Right cardiac atrium (tissue), 5 donors: ENCODE data around the gene AKAP3. TPM values are rescaled to one million over a fixed set of nuclear protein-coding genes. Genes with fewer than 3 reads are reported as not detected.

Source experiments
- ATAC-seq, 2 donors: fragments of 200-7000 bp; cut with Tn5 transposase; one replicate each; pipeline versions ENCODE4 v1.8.0 to v1.9.1; 2020; ENCODE audit warnings: moderate library complexity in 2 of 2, mild to moderate bottlenecking in 1 of 2
- DNase-seq, 3 donors: peaks; one replicate each; pipeline ENCODE4 v3.0.0-alpha.2; 2020
- H3K27ac ChIP-seq: one replicate; pipeline ENCODE4 v1.5.1; 2013; ENCODE audit warnings: mild to moderate bottlenecking, low read length, control low read depth, moderate library complexity
- H3K27me3 ChIP-seq: one replicate; pipeline ENCODE4 v1.6.1; 2013; ENCODE audit not compliant: control insufficient read depth, insufficient read depth
- H3K4me1 ChIP-seq: one replicate; pipeline ENCODE4 v1.6.1; 2013; ENCODE audit warnings: low read length; ENCODE audit not compliant: control insufficient read depth, insufficient read depth
- H3K4me3 ChIP-seq: one replicate; pipeline ENCODE4 v1.5.1; 2013; ENCODE audit warnings: low read length, control low read depth
- H3K9me3 ChIP-seq: one replicate; pipeline ENCODE4 v1.6.1; 2013; ENCODE audit warnings: low read length; ENCODE audit not compliant: control insufficient read depth
- WGBS: extraction: QIAGEN DNeasy Blood & Tissue Kit; methylation state at CpG from one replicate; pipeline ENCODE4 v1.1.7; 2013; 5-methylcytosine and 5-hydroxymethylcytosine counted together
- intact Hi-C, 4 donors: fragments of 100-400 bp; cut with DNase I; formaldehyde crosslinking; loops; one replicate each; pipeline versions ENCODE4 v1.11.0 to v1.14.0; 2022 to 2023
- polyA plus RNA-seq: library from polyadenylated mRNA; stranded (reverse); fragments of 200-250 nt; gene quantifications from one replicate; pipeline ENCODE4 v1.2.3, GENCODE V29; 2013
- total RNA-seq, 4 donors: library from RNA; stranded (reverse); fragmentation: NEBNext Ultra II Directional; extraction: Animal tissue kit (Norgen Biotek cat#: 25700); gene quantifications; one replicate each; pipeline ENCODE4 v1.2.1, GENCODE V29; 2021
- donor health status: healthy with polysubstance abuse.
- donor health status: DM: no; HTN: yes; CAD: no.
- donor health status: DM: no; HTN: no; CAD: no.
- donor health status: DM: no; HTN: yes; CAD: no; lungs with severe emphysema.
- donor health status: DM: yes; HTN: yes; CAD: no.

Gene AKAP3
- total and polyA plus RNA-seq, 5 donors = 3.3 to 5.8 (median 4.0) TPM

- Histone ChIP-seq H3K4me3 (no peak overlapping the region), H3K9me3 (no peaks in the 10 kb centered on the region), H3K4me1 (no peaks in the 10 kb centered on the region), H3K27me3 (no peaks in the 10 kb centered on the region), H3K27ac (no peak overlapping the region)
- no peak for ATAC-seq
- WGBS = 86% methylated on average over 1 of the region's 1 CpG
- no peak for DNase-seq
- intact Hi-C loops = no loop called here
Observed at GRCh38 chr12:4645023-4645422, 3.8 kb downstream of the AKAP3 start.

GRCh38 chr12:4643747-4644146 is 5.1 kb downstream of the AKAP3 start:
- DNase-seq (no peak), ATAC-seq (no peak)
- intact Hi-C loops = no loop called here
- 84% methylated on average over 6 of the region's 6 CpGs for WGBS
- Histone ChIP-seq H3K27ac (no peak overlapping the region), H3K9me3 (no peaks in the 10 kb centered on the region), H3K4me3 (no peak overlapping the region), H3K27me3 (no peaks in the 10 kb centered on the region), H3K4me1 (no peaks in the 10 kb centered on the region)

GRCh38 chr12:4630262-4630661 is 18.6 kb downstream of the AKAP3 start:
- H3K27ac ChIP-seq = no peak overlapping the region
- no peak for ATAC-seq
- no peak for DNase-seq
- H3K27me3 ChIP-seq = no peaks in the 10 kb centered on the region
- H3K4me1 ChIP-seq = peaks cover 2% of the 10 kb centered on the region
- H3K4me3 ChIP-seq = no peak overlapping the region
- intact Hi-C loops = no loop called here
- no peaks in the 10 kb centered on the region for H3K9me3 ChIP-seq
- WGBS = 67% methylated on average over 5 of the region's 5 CpGs

- 93% methylated on average over 10 of the region's 10 CpGs for WGBS
- peaks cover 2% of the 10 kb centered on the region for H3K4me1 ChIP-seq
- no peak for DNase-seq
- no peak overlapping the region for H3K4me3 ChIP-seq
- H3K27ac ChIP-seq = no peak overlapping the region
- no peak for ATAC-seq
- H3K9me3 ChIP-seq = no peaks in the 10 kb centered on the region
- no peaks in the 10 kb centered on the region for H3K27me3 ChIP-seq
- intact Hi-C loops = no loop called here
Observed at GRCh38 chr12:4628406-4628805, 20.4 kb downstream of the AKAP3 start.

GRCh38 chr12:4626543-4626942 is 22.3 kb downstream of the AKAP3 start:
- H3K27me3 ChIP-seq = no peaks in the 10 kb centered on the region
- no peak overlapping the region for H3K4me3 ChIP-seq
- 75% methylated on average over 5 of the region's 5 CpGs for WGBS
- intact Hi-C loops = no loop called here
- no peaks in the 10 kb centered on the region for H3K9me3 ChIP-seq
- peaks cover 2% of the 10 kb centered on the region for H3K4me1 ChIP-seq
- DNase-seq (peak in 1 of 3 donors; percentile 14), ATAC-seq (peak; percentile 65 to 69)
- peak overlapping the region; percentile 7 for H3K27ac ChIP-seq

GRCh38 chr12:4621511-4621910 is 27.3 kb downstream of the AKAP3 start:
- no peak overlapping the region for H3K4me3 ChIP-seq
- DNase-seq (no peak), ATAC-seq (no peak)
- WGBS = 89% methylated on average over 3 of the region's 3 CpGs
- no peak overlapping the region for H3K27ac ChIP-seq
- H3K27me3 ChIP-seq = no peaks in the 10 kb centered on the region
- intact Hi-C loops = no loop called here
- no peaks in the 10 kb centered on the region for H3K9me3 ChIP-seq
- H3K4me1 ChIP-seq = peaks cover under 1% of the 10 kb centered on the region

- no peak overlapping the region for H3K27ac ChIP-seq
- ATAC-seq = no peak
- H3K4me1 ChIP-seq = no peaks in the 10 kb centered on the region
- no peak for DNase-seq
- H3K9me3 ChIP-seq = no peaks in the 10 kb centered on the region
- H3K27me3 ChIP-seq = no peaks in the 10 kb centered on the region
- WGBS = 77% methylated on average over 9 of the region's 9 CpGs
- intact Hi-C loops = no loop called here
- no peak overlapping the region for H3K4me3 ChIP-seq
Observed at GRCh38 chr12:4615667-4616066, 33.2 kb downstream of the AKAP3 start.

- DNase-seq (no peak), ATAC-seq (no peak)
- intact Hi-C loops = no loop called here
- no peak overlapping the region for H3K4me3 ChIP-seq
- H3K4me1 ChIP-seq = no peaks in the 10 kb centered on the region
- H3K27ac ChIP-seq = no peak overlapping the region
- H3K9me3 ChIP-seq = no peaks in the 10 kb centered on the region
- no peaks in the 10 kb centered on the region for H3K27me3 ChIP-seq
- 68% methylated on average over 4 of the region's 4 CpGs for WGBS
Observed at GRCh38 chr12:4610481-4610880, 38.4 kb downstream of the AKAP3 start.

- DNase-seq (no peak), ATAC-seq (no peak)
- 67% methylated on average over 9 of the region's 9 CpGs for WGBS
- H3K4me3 ChIP-seq = no peak overlapping the region
- no peak overlapping the region for H3K27ac ChIP-seq
- no peaks in the 10 kb centered on the region for H3K27me3 ChIP-seq
- no peaks in the 10 kb centered on the region for H3K9me3 ChIP-seq
- intact Hi-C loops = no loop called here
- no peaks in the 10 kb centered on the region for H3K4me1 ChIP-seq
Observed at GRCh38 chr12:4609071-4609470, 39.8 kb downstream of the AKAP3 start.

- no peak for ATAC-seq
- intact Hi-C loops = no loop called here
- 74% methylated on average over 3 of the region's 3 CpGs for WGBS
- no peaks in the 10 kb centered on the region for H3K9me3 ChIP-seq
- H3K27me3 ChIP-seq = no peaks in the 10 kb centered on the region
- no peaks in the 10 kb centered on the region for H3K4me1 ChIP-seq
- no peak overlapping the region for H3K27ac ChIP-seq
- no peak for DNase-seq
- no peak overlapping the region for H3K4me3 ChIP-seq
Observed at GRCh38 chr12:4607056-4607455, 41.8 kb downstream of the AKAP3 start.

- peak; percentile 95 to 97 for ATAC-seq
- Histone ChIP-seq H3K27me3 (no peaks in the 10 kb centered on the region), H3K4me1 (no peaks in the 10 kb centered on the region), H3K9me3 (no peaks in the 10 kb centered on the region), H3K27ac (peak overlapping the region; percentile 65), H3K4me3 (peak overlapping the region; percentile 77)
- DNase-seq = peak; percentile 66 to 86 (median 86)
- intact Hi-C loops = no loop called here
- 3% methylated on average over 25 of the region's 25 CpGs for WGBS
Observed at GRCh38 chr12:4604684-4605193, 44.1 kb downstream of the AKAP3 start.

GRCh38 chr12:4603946-4604345 is 44.9 kb downstream of the AKAP3 start:
- H3K9me3 ChIP-seq = no peaks in the 10 kb centered on the region
- no peak overlapping the region for H3K4me3 ChIP-seq
- no peak overlapping the region for H3K27ac ChIP-seq
- ATAC-seq (no peak), DNase-seq (no peak)
- H3K4me1 ChIP-seq = no peaks in the 10 kb centered on the region
- intact Hi-C loops = no loop called here
- H3K27me3 ChIP-seq = no peaks in the 10 kb centered on the region
- 20% methylated on average over 1 of the region's 1 CpG for WGBS
